Measurements from ENCODE around the gene PTPN7.

DNA sequence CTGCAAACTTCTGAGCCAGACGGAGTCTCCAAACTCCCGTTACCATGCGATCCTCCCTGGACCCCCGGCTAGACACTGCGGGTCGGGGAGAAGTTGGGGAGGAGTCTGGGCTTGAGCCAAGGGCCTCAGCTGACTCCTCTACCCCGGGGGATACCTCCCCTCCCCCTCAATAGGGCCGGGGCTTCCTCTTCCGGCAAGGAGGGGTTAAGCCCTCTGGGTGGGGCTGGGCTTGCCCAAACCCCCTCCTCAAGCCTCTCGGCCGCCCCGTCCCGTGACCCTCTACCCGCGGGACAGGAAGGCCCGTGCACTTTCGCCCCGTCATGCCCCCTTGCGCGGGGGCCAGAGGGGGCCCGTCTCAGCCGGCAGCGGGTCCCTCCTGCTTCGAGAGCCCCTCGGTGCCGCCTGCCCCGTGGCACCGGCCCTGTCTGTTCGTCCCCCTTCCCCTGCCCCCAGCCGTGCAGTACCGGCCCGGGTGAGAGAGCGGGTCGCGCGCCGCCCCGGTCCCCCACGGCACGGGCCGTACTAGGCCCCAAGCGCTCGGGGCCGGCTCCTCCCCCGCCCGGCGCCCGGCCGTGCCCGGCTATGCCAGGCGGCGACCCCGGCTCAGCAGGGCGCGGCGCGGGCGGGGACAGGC, 16.5 kb downstream of the PTPN7 start:
- TF ChIP-seq, protein P1, sequence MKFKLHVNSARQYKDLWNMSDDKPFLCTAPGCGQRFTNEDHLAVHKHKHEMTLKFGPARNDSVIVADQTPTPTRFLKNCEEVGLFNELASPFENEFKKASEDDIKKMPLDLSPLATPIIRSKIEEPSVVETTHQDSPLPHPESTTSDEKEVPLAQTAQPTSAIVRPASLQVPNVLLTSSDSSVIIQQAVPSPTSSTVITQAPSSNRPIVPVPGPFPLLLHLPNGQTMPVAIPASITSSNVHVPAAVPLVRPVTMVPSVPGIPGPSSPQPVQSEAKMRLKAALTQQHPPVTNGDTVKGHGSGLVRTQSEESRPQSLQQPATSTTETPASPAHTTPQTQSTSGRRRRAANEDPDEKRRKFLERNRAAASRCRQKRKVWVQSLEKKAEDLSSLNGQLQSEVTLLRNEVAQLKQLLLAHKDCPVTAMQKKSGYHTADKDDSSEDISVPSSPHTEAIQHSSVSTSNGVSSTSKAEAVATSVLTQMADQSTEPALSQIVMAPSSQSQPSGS (tag by site-specific recombination; IDR thresholded peaks at IDR 0.05; ENCODE audit: low read depth), result no peak
- TF ChIP-seq ZNF785 (tag by site-specific recombination; IDR thresholded peaks at IDR 0.05) (no peak), SETDB1 (IDR thresholded peaks at IDR 0.05; ENCODE audit: insufficient read length, low read length) (no peak), MYNN (tag by site-specific recombination; IDR thresholded peaks at IDR 0.05; ENCODE audit: borderline replicate concordance) (no peak), ZNF843 (tag by site-specific recombination; IDR thresholded peaks at IDR 0.05) (no peak)

Data from HEK293 (cell line).